Body of pancreas (tissue), 4 donors: ENCODE data around the gene CBX4.

Experiments used
- POLR2A ChIP-seq, 3 donors: fragments of 450-650 bp; IDR thresholded peaks; one replicate each; pipeline ENCODE4 v1.6.1; 2016; ENCODE audit warnings: antibody characterized with exemption in 3 of 3, mild to moderate bottlenecking in 2 of 3
- TF ChIP-seq, protein P1 (sequence below), 7 experiments: fragments of 450-650 bp in 4 of 7; fragments of 200-600 bp in 3 of 7; sonication (generic) in 3 of 7; IDR thresholded peaks; one replicate each; pipeline ENCODE4 v1.5.1; 2016 to 2019; ENCODE audit warnings: antibody characterized with exemption in 7 of 7

DNA sequence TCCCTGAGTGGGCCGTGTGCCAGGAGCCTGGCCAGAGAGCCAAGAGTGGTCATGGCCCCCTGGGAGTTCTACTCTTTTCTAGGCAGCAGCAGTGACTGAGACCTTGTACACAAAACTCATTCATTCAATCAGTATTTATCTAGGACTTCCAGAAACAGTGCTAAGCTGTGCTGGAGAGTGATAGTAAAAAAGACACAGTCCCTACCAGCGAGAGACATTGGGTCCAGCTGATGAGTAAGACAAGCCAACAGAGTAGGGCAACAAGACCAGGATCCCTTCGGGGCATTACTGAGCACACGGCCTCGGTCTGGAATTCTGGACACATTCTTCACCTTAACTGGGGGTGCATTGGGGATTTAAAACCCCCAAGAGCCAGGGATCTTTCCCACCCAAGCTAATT is 20.2 kb downstream of the CBX4 start:
- TF ChIP-seq, protein P1, sequence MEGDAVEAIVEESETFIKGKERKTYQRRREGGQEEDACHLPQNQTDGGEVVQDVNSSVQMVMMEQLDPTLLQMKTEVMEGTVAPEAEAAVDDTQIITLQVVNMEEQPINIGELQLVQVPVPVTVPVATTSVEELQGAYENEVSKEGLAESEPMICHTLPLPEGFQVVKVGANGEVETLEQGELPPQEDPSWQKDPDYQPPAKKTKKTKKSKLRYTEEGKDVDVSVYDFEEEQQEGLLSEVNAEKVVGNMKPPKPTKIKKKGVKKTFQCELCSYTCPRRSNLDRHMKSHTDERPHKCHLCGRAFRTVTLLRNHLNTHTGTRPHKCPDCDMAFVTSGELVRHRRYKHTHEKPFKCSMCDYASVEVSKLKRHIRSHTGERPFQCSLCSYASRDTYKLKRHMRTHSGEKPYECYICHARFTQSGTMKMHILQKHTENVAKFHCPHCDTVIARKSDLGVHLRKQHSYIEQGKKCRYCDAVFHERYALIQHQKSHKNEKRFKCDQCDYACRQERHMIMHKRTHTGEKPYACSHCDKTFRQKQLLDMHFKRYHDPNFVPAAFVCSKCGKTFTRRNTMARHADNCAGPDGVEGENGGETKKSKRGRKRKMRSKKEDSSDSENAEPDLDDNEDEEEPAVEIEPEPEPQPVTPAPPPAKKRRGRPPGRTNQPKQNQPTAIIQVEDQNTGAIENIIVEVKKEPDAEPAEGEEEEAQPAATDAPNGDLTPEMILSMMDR (IDR thresholded peaks at IDR 0.05): no peak
- no peak for TF ChIP-seq POLR2A (IDR thresholded peaks at IDR 0.05)
